Hepatocyte (in vitro differentiated cells): ENCODE results near the gene MATCAP1.

Experiments
- EZH2 ChIP-seq: fragments of 200-600 bp; sonication (generic); IDR thresholded peaks from 2 replicates; pipeline ENCODE4 v1.6.1; 2016; ENCODE audit warnings: antibody characterized with exemption, mild to moderate bottlenecking, borderline replicate concordance
- TF ChIP-seq, protein P1 (sequence below): fragments of 200-600 bp; sonication (generic); IDR thresholded peaks from 2 replicates; pipeline ENCODE4 v1.5.1; 2016; ENCODE audit warnings: antibody characterized with exemption, mild to moderate bottlenecking; ENCODE audit not compliant: poor library complexity

DNA sequence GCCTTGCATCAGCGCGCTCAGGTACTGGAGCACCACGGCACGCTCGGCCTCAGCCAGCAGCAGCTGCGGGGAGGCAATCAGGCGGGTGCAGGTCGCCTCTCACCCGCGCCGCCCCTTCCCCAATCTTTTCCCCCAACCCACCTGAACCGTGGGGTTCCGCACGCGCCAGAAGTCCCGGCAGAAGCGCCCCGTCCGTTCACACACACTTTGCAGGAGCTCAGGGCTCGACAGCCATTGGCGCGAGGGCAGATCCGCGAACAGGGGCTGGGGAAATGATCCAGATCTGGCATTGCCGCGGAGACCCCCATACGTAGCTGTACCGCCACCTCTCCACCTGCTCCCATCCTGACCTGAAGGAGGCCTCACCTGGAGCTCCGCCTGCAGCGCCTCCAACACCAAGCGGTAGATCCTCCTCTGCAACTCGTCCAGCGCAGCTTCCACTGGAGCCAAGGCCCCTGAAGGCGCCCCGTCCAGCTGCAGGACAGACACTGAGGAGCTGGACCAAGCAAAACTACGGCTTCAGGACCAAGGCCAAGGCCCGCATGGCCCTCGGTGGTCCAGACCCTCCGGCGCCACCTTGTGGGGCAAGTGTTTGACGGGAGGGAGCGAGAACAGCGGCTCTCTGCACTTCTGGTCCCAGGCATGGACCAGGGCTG, 1.4 kb upstream of the MATCAP1 start:
- TF ChIP-seq, protein P1, sequence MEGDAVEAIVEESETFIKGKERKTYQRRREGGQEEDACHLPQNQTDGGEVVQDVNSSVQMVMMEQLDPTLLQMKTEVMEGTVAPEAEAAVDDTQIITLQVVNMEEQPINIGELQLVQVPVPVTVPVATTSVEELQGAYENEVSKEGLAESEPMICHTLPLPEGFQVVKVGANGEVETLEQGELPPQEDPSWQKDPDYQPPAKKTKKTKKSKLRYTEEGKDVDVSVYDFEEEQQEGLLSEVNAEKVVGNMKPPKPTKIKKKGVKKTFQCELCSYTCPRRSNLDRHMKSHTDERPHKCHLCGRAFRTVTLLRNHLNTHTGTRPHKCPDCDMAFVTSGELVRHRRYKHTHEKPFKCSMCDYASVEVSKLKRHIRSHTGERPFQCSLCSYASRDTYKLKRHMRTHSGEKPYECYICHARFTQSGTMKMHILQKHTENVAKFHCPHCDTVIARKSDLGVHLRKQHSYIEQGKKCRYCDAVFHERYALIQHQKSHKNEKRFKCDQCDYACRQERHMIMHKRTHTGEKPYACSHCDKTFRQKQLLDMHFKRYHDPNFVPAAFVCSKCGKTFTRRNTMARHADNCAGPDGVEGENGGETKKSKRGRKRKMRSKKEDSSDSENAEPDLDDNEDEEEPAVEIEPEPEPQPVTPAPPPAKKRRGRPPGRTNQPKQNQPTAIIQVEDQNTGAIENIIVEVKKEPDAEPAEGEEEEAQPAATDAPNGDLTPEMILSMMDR: peak; percentile 86
- no peak for TF ChIP-seq EZH2
